Ovary (tissue), 3 donors: Measurements from ENCODE around the gene UPK3A.

Experiments used
- CTCF ChIP-seq, 3 donors: fragments of 450-650 bp in 2 of 3; fragments of 200-600 bp in 1 of 3; IDR thresholded peaks; one replicate each; pipeline versions ENCODE4 v1.5.1 to v1.8.0; 2016 to 2022; ENCODE audit warnings: antibody characterized with exemption in 3 of 3, mild to moderate bottlenecking in 1 of 3
- POLR2A ChIP-seq: fragments of 450-650 bp; IDR thresholded peaks from one replicate; pipeline ENCODE4 v1.6.1; 2017; ENCODE audit warnings: antibody characterized with exemption, mild to moderate bottlenecking, moderate library complexity
- donor health status: DM: no; HTN: no; CAD: no.

- TF ChIP-seq CTCF (IDR thresholded peaks at IDR 0.05) (no peak), POLR2A (no peak)
Measured at GRCh38 chr22:45253039-45253641, 31.6 kb upstream of the UPK3A start.
